ENCODE results near the gene CRADD. TPM values are rescaled to one million over a fixed set of nuclear protein-coding genes. Genes with fewer than 3 reads are reported as not detected.
A peak's percentile ranks its signal among the peaks of the same experiment; 100 is the strongest.

The CRADD gene
- total RNA-seq (10 to 100 TPM; 16.8 to 28.9 TPM), polyA plus RNA-seq (10 to 100 TPM in 1 of 2 donors, 1 to 10 TPM in 1; 6.3 to 16.3 TPM)
- long read RNA-seq, donor 1, transcript CRADD-201 (3 exons, 1,169 nt): major isoform, 5 of 5 reads
- long read RNA-seq, donor 1, partial matches to known transcripts: 0 of 5 reads
- long read RNA-seq, donor 1, other reads (novel, unspliced or antisense): 0 of 5 reads
- long read RNA-seq, donor 2, partial matches to known transcripts: 0 of 3 reads
- long read RNA-seq, donor 2, other reads (novel, unspliced or antisense): 0 of 3 reads
- long read RNA-seq, donor 3, partial matches to known transcripts: 6 of 10 reads
- long read RNA-seq, donor 3, other reads (novel, unspliced or antisense): 0 of 10 reads
- long read RNA-seq, donor 4, partial matches to known transcripts: 0 of 3 reads
- long read RNA-seq, donor 4, other reads (novel, unspliced or antisense): 0 of 3 reads
- long read RNA-seq, donor 5, transcript CRADD-201 (3 exons, 1,169 nt): major isoform, 17 of 19 reads
- long read RNA-seq, donor 5, partial matches to known transcripts: 0 of 19 reads
- long read RNA-seq, donor 5, other reads (novel, unspliced or antisense): 0 of 19 reads

GRCh38 chr12:93677195-93678064 lies at the start of gene CRADD:
TSS of gene CRADD (plus strand) at chr12:93677375.
- 0% methylated on average over 41 of the region's 41 CpGs for WGBS, 2 donors
- ATAC-seq (ENCODE audit: insufficient read depth, low FRiP score): peak; percentile 96
- peaks cover 0 to 9% (median 3%) of the 10 kb centered on the region in 5 donors for H3K4me1 ChIP-seq (ENCODE audit: control insufficient read depth in 5 of 5, insufficient read depth in 5 of 5, low read length in 5 of 5)

GRCh38 chr12:93632383-93632782 lies 44.8 kb upstream of the CRADD start:
- DNase-seq (no peak), ATAC-seq (ENCODE audit: insufficient read depth, low FRiP score) (no peak)
- WGBS, 2 donors: 89 to 98% methylated on average over 1 of the region's 1 CpG
- Histone ChIP-seq H3K9ac (ENCODE audit: insufficient read depth in 1 of 2, low read length in 2 of 2) (no peak overlapping the region), H3K4me1 (ENCODE audit: control insufficient read depth in 5 of 5, insufficient read depth in 5 of 5, low read length in 5 of 5) (no peaks in the 10 kb centered on the region), H3K27me3 (ENCODE audit: control insufficient read depth in 3 of 3, insufficient read depth in 3 of 3, low read length in 2 of 3) (no peaks in the 10 kb centered on the region), H3K27ac (ENCODE audit: low read depth in 1 of 2, low read length in 1 of 2) (no peak overlapping the region), H3K9me3 (ENCODE audit: control insufficient read depth in 4 of 4, insufficient read depth in 3 of 4, low read length in 3 of 4) (peaks cover 0 to 3% (median 0%) of the 10 kb centered on the region in 4 donors), H3K36me3 (ENCODE audit: control insufficient read depth in 4 of 4, insufficient read depth in 4 of 4, low read length in 4 of 4) (no peaks in the 10 kb centered on the region), H3K4me3 (no peak overlapping the region)
- TF ChIP-seq CTCF (IDR thresholded peaks at IDR 0.05; ENCODE audit: control extremely low read depth, extremely low read depth): no peak

More at GRCh38 chr12:93677195-93678064, at the start of gene CRADD:
- peaks cover 0 to 3% (median 0%) of the 10 kb centered on the region in 4 donors for H3K36me3 ChIP-seq (ENCODE audit: control insufficient read depth in 4 of 4, insufficient read depth in 4 of 4, low read length in 4 of 4)
- peak within 1 kb of the TSS; percentile 90 to 98 for H3K27ac ChIP-seq (ENCODE audit: low read depth in 1 of 2, low read length in 1 of 2)
- H3K9ac ChIP-seq (ENCODE audit: insufficient read depth in 1 of 2, low read length in 2 of 2): peak within 1 kb of the TSS; percentile 91 to 93
- TF ChIP-seq CTCF (IDR thresholded peaks at IDR 0.05; ENCODE audit: control extremely low read depth, extremely low read depth): no peak
- H3K4me3 ChIP-seq: peak within 1 kb of the TSS; percentile 62
- DNase-seq: peak; percentile 93 to 100 (median 99)
- no peaks in the 10 kb centered on the region for H3K27me3 ChIP-seq (ENCODE audit: control insufficient read depth in 3 of 3, insufficient read depth in 3 of 3, low read length in 2 of 3)
- no peaks in the 10 kb centered on the region for H3K9me3 ChIP-seq (ENCODE audit: control insufficient read depth in 4 of 4, insufficient read depth in 3 of 4, low read length in 3 of 4)

GRCh38 chr12:93634416-93634815 lies 42.8 kb upstream of the CRADD start:
- peaks cover 0 to 3% (median 0%) of the 10 kb centered on the region in 4 donors for H3K9me3 ChIP-seq (ENCODE audit: control insufficient read depth in 4 of 4, insufficient read depth in 3 of 4, low read length in 3 of 4)
- H3K27ac ChIP-seq (ENCODE audit: low read depth in 1 of 2, low read length in 1 of 2): no peak overlapping the region
- peaks cover 0 to 8% (median 0%) of the 10 kb centered on the region in 5 donors for H3K4me1 ChIP-seq (ENCODE audit: control insufficient read depth in 5 of 5, insufficient read depth in 5 of 5, low read length in 5 of 5)
- no peaks in the 10 kb centered on the region for H3K36me3 ChIP-seq (ENCODE audit: control insufficient read depth in 4 of 4, insufficient read depth in 4 of 4, low read length in 4 of 4)
- 94 to 96% methylated on average over 3 of the region's 3 CpGs for WGBS, 2 donors
- no peak overlapping the region for H3K9ac ChIP-seq (ENCODE audit: insufficient read depth in 1 of 2, low read length in 2 of 2)
- H3K27me3 ChIP-seq (ENCODE audit: control insufficient read depth in 3 of 3, insufficient read depth in 3 of 3, low read length in 2 of 3): no peaks in the 10 kb centered on the region
- no peak overlapping the region for H3K4me3 ChIP-seq
- ATAC-seq (ENCODE audit: insufficient read depth, low FRiP score) (no peak), DNase-seq (no peak)
- TF ChIP-seq CTCF (IDR thresholded peaks at IDR 0.05; ENCODE audit: control extremely low read depth, extremely low read depth): no peak

Measured in lung (tissue), 16 donors.